Measurements from ENCODE around the gene RASSF1.
A peak's percentile ranks its signal among the peaks of the same experiment; 100 is the strongest.

Gene RASSF1

GRCh38 chr3:50358911-50359759, 18.5 kb upstream of the RASSF1 start, which contains the start of gene TMEM115:
Gene TMEM115, minus strand, starts transcription at chr3:50359521. Its CDS starts 458 bp downstream, at chr3:50359063.
- no peak for TF ChIP-seq CTCF (IDR thresholded peaks at IDR 0.05; ENCODE audit: low read depth, low read length)
- Histone ChIP-seq H3K36me3 (peaks cover 12% of the 10 kb centered on the region), H3K4me1 (no peaks in the 10 kb centered on the region), H3K9me3 (no peaks in the 10 kb centered on the region), H3K4me3 (ENCODE audit: low read depth, low read length) (peak within 1 kb of the TSS; percentile 78), H3K27me3 (no peaks in the 10 kb centered on the region)
- peak; percentile 93 for DNase-seq

GRCh38 chr3:50358355-50358910, 17.8 kb upstream of the RASSF1 start:
- Histone ChIP-seq H3K4me1 (no peaks in the 10 kb centered on the region), H3K4me3 (ENCODE audit: low read depth, low read length) (peak overlapping the region; percentile 78), H3K27me3 (no peaks in the 10 kb centered on the region), H3K9me3 (no peaks in the 10 kb centered on the region), H3K36me3 (peaks cover 14% of the 10 kb centered on the region)
- no peak for DNase-seq
- no peak for TF ChIP-seq CTCF (IDR thresholded peaks at IDR 0.05; ENCODE audit: low read depth, low read length)

GRCh38 chr3:50357481-50357880, 16.8 kb upstream of the RASSF1 start:
- no peak for DNase-seq
- H3K36me3 ChIP-seq, result peaks cover 14% of the 10 kb centered on the region
- H3K4me1 ChIP-seq, result no peaks in the 10 kb centered on the region
- H3K27me3 ChIP-seq, result no peaks in the 10 kb centered on the region
- H3K4me3 ChIP-seq (ENCODE audit: low read depth, low read length), result peak overlapping the region; percentile 78
- no peak for TF ChIP-seq CTCF (IDR thresholded peaks at IDR 0.05; ENCODE audit: low read depth, low read length)
- no peaks in the 10 kb centered on the region for H3K9me3 ChIP-seq

- H3K4me3 ChIP-seq (ENCODE audit: low read depth, low read length), result peak overlapping the region; percentile 78
- no peak for TF ChIP-seq CTCF (IDR thresholded peaks at IDR 0.05; ENCODE audit: low read depth, low read length)
- H3K36me3 ChIP-seq, result peaks cover 14% of the 10 kb centered on the region
- no peaks in the 10 kb centered on the region for H3K4me1 ChIP-seq
- DNase-seq, result no peak
- no peaks in the 10 kb centered on the region for H3K9me3 ChIP-seq
- no peaks in the 10 kb centered on the region for H3K27me3 ChIP-seq
These were observed 15.9 kb upstream of the RASSF1 start for GRCh38 chr3:50356553-50356952.

- peak; percentile 36 for DNase-seq
- H3K36me3 ChIP-seq, result peaks cover 14% of the 10 kb centered on the region
- peak overlapping the region; percentile 78 for H3K4me3 ChIP-seq (ENCODE audit: low read depth, low read length)
- peak; percentile 44 for TF ChIP-seq CTCF (IDR thresholded peaks at IDR 0.05; ENCODE audit: low read depth, low read length)
- H3K4me1 ChIP-seq, result peaks cover 3% of the 10 kb centered on the region; the same call in 1 of the 2 replicates
- H3K9me3 ChIP-seq, result no peaks in the 10 kb centered on the region
- no peaks in the 10 kb centered on the region for H3K27me3 ChIP-seq
These were observed 15.4 kb upstream of the RASSF1 start for GRCh38 chr3:50355829-50356552.

Data from BE2C (cell line).